IMR-90 (cell line): ENCODE measurements around the gene ATF7IP2. TPM values are rescaled to one million over a fixed set of nuclear protein-coding genes. Genes with fewer than 3 reads are reported as not detected.

Experiments
- ATAC-seq: fragments of 200-7000 bp; cut with Tn5 transposase; 2 replicates; pipeline ENCODE4 v1.9.1; 2020; ENCODE audit warnings: low read depth, mild to moderate bottlenecking, moderate library complexity
- BruUV-seq: library from RNA; stranded (reverse); fragments of 400-500 nt; replicated peaks from 2 replicates; lab custom pipeline; 2021; lab: Mats Ljungman, UMichigan
- CTCF ChIA-PET: fragments of 300-600 bp; formaldehyde crosslinking; extraction: SDS; loops from one replicate; lab custom pipeline; 2021; ENCODE audit warnings: antibody characterized with exemption; lab: Yijun Ruan, JAX
- POLR2A ChIA-PET: fragments of 300-600 bp; sonication (Branson Sonifier 250); formaldehyde crosslinking; loops from one replicate; lab custom pipeline; 2022; ENCODE audit warnings: antibody characterized with exemption; ENCODE audit not compliant: unreplicated experiment; lab: Charles Lee
- DNase-seq: peaks from one replicate; pipeline ENCODE4 v3.0.0; 2013
- H2AFZ ChIP-seq: replicated peaks from 2 replicates; pipeline ENCODE3; 2013; ENCODE audit warnings: low read length, mild to moderate bottlenecking; ENCODE audit not compliant: poor library complexity
- H2AK5ac ChIP-seq: 2 replicates; pipeline ENCODE4 v1.6.1; 2013; ENCODE audit warnings: low read depth, low read length, inconsistent platforms
- H2AK9ac ChIP-seq: replicated peaks from 2 replicates; pipeline ENCODE3; 2013; ENCODE audit warnings: mild to moderate bottlenecking, low read depth, low read length, moderate library complexity; ENCODE audit not compliant: poor library complexity
- H2BK120ac ChIP-seq: 2 replicates; pipeline ENCODE4 v1.6.1; 2013; ENCODE audit warnings: low read depth, low read length, inconsistent platforms
- H2BK15ac ChIP-seq: 3 replicates; pipeline ENCODE4 v1.6.1; 2013; ENCODE audit warnings: low read depth, low read length, inconsistent platforms
- H2BK20ac ChIP-seq: 2 replicates; pipeline ENCODE4 v1.6.1; 2013; ENCODE audit warnings: low read depth, mild to moderate bottlenecking, inconsistent platforms, low read length, moderate library complexity
- H2BK5ac ChIP-seq: 2 replicates; pipeline ENCODE4 v1.6.1; 2013; ENCODE audit warnings: mild to moderate bottlenecking, low read depth, low read length, inconsistent platforms; ENCODE audit not compliant: poor library complexity, severe bottlenecking
- H3K14ac ChIP-seq: replicated peaks from 2 replicates; pipeline ENCODE4 v1.6.1; 2013; ENCODE audit warnings: low read depth, low read length, inconsistent platforms
- H3K18ac ChIP-seq: 2 replicates; pipeline ENCODE4 v1.6.1; 2013; ENCODE audit warnings: low read depth, low read length, control low read depth
- H3K23ac ChIP-seq: 2 replicates; pipeline ENCODE4 v1.6.1; 2013; ENCODE audit warnings: low read depth, low read length, inconsistent platforms
- H3K27ac ChIP-seq: 2 replicates; pipeline ENCODE4 v1.5.1; 2013; ENCODE audit warnings: mild to moderate bottlenecking, control low read depth, low read length; ENCODE audit not compliant: insufficient read depth
- H3K27me3 ChIP-seq: 2 replicates; pipeline ENCODE4 v1.6.1; 2013; ENCODE audit warnings: low read length; ENCODE audit not compliant: control insufficient read depth, insufficient read depth
- H3K36me3 ChIP-seq: 2 replicates; pipeline ENCODE4 v1.6.1; 2013; ENCODE audit warnings: low read length, mixed read lengths; ENCODE audit not compliant: control insufficient read depth, insufficient read depth
- H3K4ac ChIP-seq: 2 replicates; pipeline ENCODE4 v1.6.1; 2013; ENCODE audit warnings: low read depth, low read length, inconsistent platforms
- H3K4me1 ChIP-seq: 2 replicates; pipeline ENCODE4 v1.6.1; 2013; ENCODE audit warnings: low read length, mixed read lengths; ENCODE audit not compliant: control insufficient read depth, insufficient read depth
- H3K4me2 ChIP-seq: 2 replicates; pipeline ENCODE4 v1.6.1; 2013; ENCODE audit warnings: low read depth, mild to moderate bottlenecking, control low read depth, low read length, moderate library complexity
- H3K4me3 ChIP-seq: 2 replicates; pipeline ENCODE4 v1.5.1; 2013; ENCODE audit warnings: low read depth, mild to moderate bottlenecking, control low read depth, low read length, moderate library complexity; ENCODE audit not compliant: insufficient read depth
- H3K56ac ChIP-seq: 2 replicates; pipeline ENCODE4 v1.6.1; 2013; ENCODE audit warnings: low read length, inconsistent platforms; ENCODE audit not compliant: insufficient read depth; ENCODE audit errors: extremely low read depth
- H3K79me1 ChIP-seq, 2 experiments: 2 replicates each; pipeline ENCODE4 v1.6.1; 2013; ENCODE audit warnings: low read length in 2 of 2, inconsistent platforms in 1 of 2, low read depth in 1 of 2
- H3K9ac ChIP-seq: 2 replicates; pipeline ENCODE4 v1.6.1; 2013; ENCODE audit warnings: low read depth, low read length, control low read depth
- H3K9me1 ChIP-seq: 2 replicates; pipeline ENCODE4 v1.6.1; 2013; ENCODE audit warnings: low read length, inconsistent platforms; ENCODE audit not compliant: insufficient read depth
- H3K9me3 ChIP-seq: 2 replicates; pipeline ENCODE4 v1.6.1; 2013; ENCODE audit warnings: low read length; ENCODE audit not compliant: control insufficient read depth, insufficient read depth
- H4K20me1 ChIP-seq: 2 replicates; pipeline ENCODE4 v1.6.1; 2013; ENCODE audit warnings: low read length, inconsistent platforms; ENCODE audit not compliant: insufficient read depth
- H4K5ac ChIP-seq: 2 replicates; pipeline ENCODE4 v1.6.1; 2013; ENCODE audit warnings: mild to moderate bottlenecking, low read depth, low read length, control low read depth
- H4K8ac ChIP-seq, 2 experiments: 2 replicates each; pipeline ENCODE4 v1.6.1; 2013; ENCODE audit warnings: low read depth in 2 of 2, low read length in 2 of 2, control low read depth in 1 of 2, inconsistent platforms in 1 of 2
- H4K91ac ChIP-seq: 2 replicates; pipeline ENCODE4 v1.6.1; 2013; ENCODE audit warnings: low read depth, low read length, inconsistent platforms; ENCODE audit not compliant: insufficient read depth
- CEBPB ChIP-seq: IDR thresholded peaks from 2 replicates; pipeline ENCODE4 v1.6.1; 2012; ENCODE audit warnings: low read depth, low read length, improper control_type of control experiment
- MAFK ChIP-seq: IDR thresholded peaks from 2 replicates; pipeline ENCODE4 v1.6.1; 2012; ENCODE audit warnings: low read depth, low read length, improper control_type of control experiment
- NFE2L2 ChIP-seq: fragments of 150-350 bp; IDR thresholded peaks from 2 replicates; pipeline ENCODE4 v1.6.1; 2016; ENCODE audit warnings: low read depth, mild to moderate bottlenecking, low read length
- RAD21 ChIP-seq: IDR thresholded peaks from 2 replicates; pipeline ENCODE4 v1.6.1; 2012; ENCODE audit warnings: low read length, improper control_type of control experiment
- SMC3 ChIP-seq: fragments of 150-350 bp; IDR thresholded peaks from 2 replicates; pipeline ENCODE4 v1.6.1; 2016; ENCODE audit warnings: low read depth, mild to moderate bottlenecking, antibody characterized with exemption, low read length, moderate library complexity
- WGBS, 2 experiments: methylation state at CpG; one replicate each; pipeline versions ENCODE4 v1.1.5 to v1.1.7; 2013; ENCODE audit warnings: missing lambda C conversion rate in 2 of 2; ENCODE audit not compliant: insufficient read length in 1 of 2; ENCODE audit errors: extremely low coverage in 2 of 2; 5-methylcytosine and 5-hydroxymethylcytosine counted together
- dilution Hi-C: fragments of 300-500 bp; cut with HindIII; formaldehyde crosslinking; loops from one replicate; pipeline ENCODE4 v1.14.3; 2018; ENCODE audit warnings: low sequenced_read_pairs; ENCODE audit not compliant: unreplicated experiment
- in situ Hi-C: fragments of 300-500 bp; cut with MboI; formaldehyde crosslinking; loops from 3 replicates; pipeline ENCODE4 v1.14.3; 2019; ENCODE audit warnings: low sequenced_read_pairs, inconsistent platforms, mixed read lengths
- intact Hi-C: fragments of 100-400 bp; cut with micrococcal nuclease; formaldehyde crosslinking; loops from 2 replicates; pipeline ENCODE4 v1.10.0; 2022
- polyA plus RNA-seq, 3 experiments: library from polyadenylated mRNA; depleted of rRNA; stranded (reverse); fragments of >200 nt; gene quantifications; 2 replicates each; pipeline ENCODE4 v1.2.3, GENCODE V29; 2012; ENCODE audit warnings: low replicate concordance in 1 of 3
- total RNA-seq: library from RNA; depleted of rRNA; stranded (reverse); fragments of >200 nt; gene quantifications from 2 replicates; pipeline ENCODE4 v1.2.3, GENCODE V29; 2012
- TF ChIP-seq, protein P1 (sequence below): conservative IDR thresholded peaks from 2 replicates; pipeline ENCODE4 v1.5.1; 2012; ENCODE audit warnings: mild to moderate bottlenecking, low read depth, low read length, improper control_type of control experiment
- TF ChIP-seq, protein P2 (sequence below): fragments of 150-350 bp; IDR thresholded peaks from 2 replicates; pipeline ENCODE4 v1.6.1; 2016; ENCODE audit warnings: low read depth, mild to moderate bottlenecking, low read length, moderate library complexity, borderline replicate concordance

The ATF7IP2 gene
- total and polyA plus RNA-seq, 2 of the 4 experiments (the other 2 are of a cell fraction): 2.7 to 3.6 TPM

DNA sequence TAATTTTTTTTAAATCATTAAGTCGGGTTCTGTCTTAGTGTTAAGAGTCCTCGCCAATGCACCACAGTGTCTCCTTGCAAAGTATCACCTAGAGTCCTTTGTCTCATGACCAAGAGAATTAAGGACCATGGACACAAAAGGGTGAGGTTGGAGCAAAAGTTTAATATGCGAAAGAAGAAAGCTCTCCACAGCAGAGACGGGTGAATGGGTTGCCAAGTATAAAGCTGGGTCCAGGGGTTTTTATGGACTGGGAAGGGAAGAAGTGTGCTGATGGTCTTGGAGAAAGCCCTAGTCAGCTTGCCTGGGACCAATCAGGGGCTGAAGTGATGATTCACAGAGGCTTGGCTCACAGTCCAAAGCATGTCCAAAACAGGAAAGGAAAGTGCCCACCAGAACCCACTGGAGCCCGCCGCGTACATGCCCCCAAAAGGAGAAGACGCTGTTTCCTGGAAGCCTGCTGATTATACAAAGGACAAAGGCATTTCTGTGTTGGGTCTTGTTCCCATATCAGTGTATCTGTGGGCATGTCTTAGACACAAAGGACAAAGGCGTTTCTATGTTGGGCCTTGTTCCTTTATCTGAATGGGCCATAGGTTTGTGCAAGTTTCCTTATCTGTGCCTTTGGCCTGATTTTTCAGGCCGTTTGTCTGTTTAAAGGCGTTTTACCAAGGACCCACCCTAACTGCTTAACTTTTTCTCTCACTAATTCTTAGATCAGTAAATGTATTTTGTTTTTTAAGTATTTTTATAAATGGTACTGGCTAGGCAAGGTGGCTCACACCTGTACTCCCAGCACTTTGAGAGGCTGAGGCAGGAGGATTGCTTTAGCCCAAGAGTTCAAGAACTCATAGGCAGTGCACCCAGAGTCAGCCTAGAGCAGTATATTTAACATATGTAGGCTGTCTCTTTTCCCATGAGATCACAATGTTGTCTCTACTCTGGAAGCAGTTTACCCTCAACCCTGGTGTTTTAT is 28.7 kb upstream of the ATF7IP2 start:
- Histone ChIP-seq H3K4ac (no peak overlapping the region), H3K56ac (no peak overlapping the region), H3K18ac (no peak overlapping the region), H4K20me1 (no peaks in the 10 kb centered on the region), H2AFZ (no peak overlapping the region), H3K9ac (no peak overlapping the region), H2AK5ac (no peak overlapping the region), H3K79me1 (no peaks in the 10 kb centered on the region), H2AK9ac (no peak overlapping the region), H4K8ac (no peak overlapping the region), H3K9me3 (peaks cover 9% of the 10 kb centered on the region), H3K23ac (no peak overlapping the region), H3K36me3 (no peaks in the 10 kb centered on the region), H3K14ac (no peak overlapping the region), H3K9me1 (no peaks in the 10 kb centered on the region), H2BK20ac (no peak overlapping the region), H4K91ac (no peak overlapping the region), H3K4me3 (no peak overlapping the region), H2BK120ac (no peak overlapping the region), H2BK5ac (no peak overlapping the region), H3K27ac (no peak overlapping the region), H3K27me3 (no peaks in the 10 kb centered on the region), H3K4me1 (no peaks in the 10 kb centered on the region), H3K4me2 (no peak overlapping the region), H2BK15ac (no peak overlapping the region), H4K5ac (no peak overlapping the region)
- in situ Hi-C loops: no loop called here
- ATAC-seq (no peak), DNase-seq (no peak)
- intact Hi-C loops: no loop called here
- CTCF ChIA-PET: no interaction called here
- WGBS, 2 experiments: 71% methylated on average over 1 of the region's 11 CpGs; no CpG with 5 or more reads in 1 of the 2 experiments
- dilution Hi-C loops: no loop called here
- TF ChIP-seq, protein P1, sequence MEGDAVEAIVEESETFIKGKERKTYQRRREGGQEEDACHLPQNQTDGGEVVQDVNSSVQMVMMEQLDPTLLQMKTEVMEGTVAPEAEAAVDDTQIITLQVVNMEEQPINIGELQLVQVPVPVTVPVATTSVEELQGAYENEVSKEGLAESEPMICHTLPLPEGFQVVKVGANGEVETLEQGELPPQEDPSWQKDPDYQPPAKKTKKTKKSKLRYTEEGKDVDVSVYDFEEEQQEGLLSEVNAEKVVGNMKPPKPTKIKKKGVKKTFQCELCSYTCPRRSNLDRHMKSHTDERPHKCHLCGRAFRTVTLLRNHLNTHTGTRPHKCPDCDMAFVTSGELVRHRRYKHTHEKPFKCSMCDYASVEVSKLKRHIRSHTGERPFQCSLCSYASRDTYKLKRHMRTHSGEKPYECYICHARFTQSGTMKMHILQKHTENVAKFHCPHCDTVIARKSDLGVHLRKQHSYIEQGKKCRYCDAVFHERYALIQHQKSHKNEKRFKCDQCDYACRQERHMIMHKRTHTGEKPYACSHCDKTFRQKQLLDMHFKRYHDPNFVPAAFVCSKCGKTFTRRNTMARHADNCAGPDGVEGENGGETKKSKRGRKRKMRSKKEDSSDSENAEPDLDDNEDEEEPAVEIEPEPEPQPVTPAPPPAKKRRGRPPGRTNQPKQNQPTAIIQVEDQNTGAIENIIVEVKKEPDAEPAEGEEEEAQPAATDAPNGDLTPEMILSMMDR: no peak
- TF ChIP-seq RAD21 (no peak), SMC3 (no peak), NFE2L2 (no peak), CEBPB (no peak), MAFK (no peak)
- TF ChIP-seq, protein P2, sequence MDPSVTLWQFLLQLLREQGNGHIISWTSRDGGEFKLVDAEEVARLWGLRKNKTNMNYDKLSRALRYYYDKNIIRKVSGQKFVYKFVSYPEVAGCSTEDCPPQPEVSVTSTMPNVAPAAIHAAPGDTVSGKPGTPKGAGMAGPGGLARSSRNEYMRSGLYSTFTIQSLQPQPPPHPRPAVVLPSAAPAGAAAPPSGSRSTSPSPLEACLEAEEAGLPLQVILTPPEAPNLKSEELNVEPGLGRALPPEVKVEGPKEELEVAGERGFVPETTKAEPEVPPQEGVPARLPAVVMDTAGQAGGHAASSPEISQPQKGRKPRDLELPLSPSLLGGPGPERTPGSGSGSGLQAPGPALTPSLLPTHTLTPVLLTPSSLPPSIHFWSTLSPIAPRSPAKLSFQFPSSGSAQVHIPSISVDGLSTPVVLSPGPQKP: no peak
- POLR2A ChIA-PET: no interaction called here
- no TSS peak for BruUV-seq
